ENCODE results near the gene ATXN1. TPM values are rescaled to one million over a fixed set of nuclear protein-coding genes. Genes with fewer than 3 reads are reported as not detected.
"Not testable (repeated sequence)": the region's sequence is repeated elsewhere in the genome, so short reads cannot be mapped to it uniquely, and the experiment has no call there.

ATXN1 gene
- total RNA-seq, 1 donor, result 45.3 TPM

GRCh38 chr6:16706029-16706428 lies 55.2 kb downstream of the ATXN1 start:
- H3K4me3 ChIP-seq (ENCODE audit: low read depth, low read length), result no peak overlapping the region
- no peak for DNase-seq (ENCODE audit: low read depth)
- TF ChIP-seq CTCF (IDR thresholded peaks at IDR 0.05; ENCODE audit: insufficient read depth, low read depth, low read length), result no peak

DNA sequence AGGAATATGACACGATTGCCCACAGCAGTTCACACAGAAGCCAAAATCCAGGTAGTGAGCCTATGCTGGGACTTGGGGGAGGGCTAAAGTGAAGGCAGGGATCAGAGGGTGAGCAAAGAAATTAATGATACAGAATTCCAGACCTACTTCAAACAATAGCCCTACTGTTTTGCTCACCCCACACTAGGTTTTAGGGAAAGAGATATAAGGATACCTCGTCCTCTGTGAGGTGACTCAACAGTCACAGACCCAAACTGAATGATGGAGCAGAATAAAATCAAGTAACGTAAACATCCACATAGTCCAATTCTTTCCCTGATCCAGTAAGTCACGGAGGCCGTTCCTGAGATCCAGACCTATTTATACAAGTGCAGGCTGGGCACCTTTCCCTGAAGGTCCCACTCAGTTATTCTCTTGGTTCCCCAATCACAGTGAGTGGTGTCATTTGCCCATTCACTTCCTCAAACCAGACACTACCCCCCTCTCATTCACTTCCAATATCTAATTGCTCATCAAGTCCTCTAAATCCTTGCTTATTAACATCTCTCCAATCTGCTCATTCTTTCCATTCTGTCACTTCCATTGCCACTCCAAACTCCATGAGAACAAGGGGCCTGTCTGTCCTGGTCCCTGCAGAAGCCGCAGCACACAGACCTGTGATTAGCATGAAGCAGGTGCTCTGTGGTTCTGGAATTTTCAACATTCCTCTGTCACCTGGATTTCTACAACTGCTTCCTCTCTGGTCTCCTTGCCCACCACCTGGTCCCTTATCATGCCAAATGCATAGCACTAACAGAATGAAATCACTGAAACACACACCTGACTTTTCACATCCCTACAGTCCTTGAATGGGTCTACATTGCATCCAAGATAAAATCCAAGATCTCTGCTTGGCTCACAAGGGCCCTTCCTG lies 55.9 kb downstream of the ATXN1 start:
- TF ChIP-seq CTCF (IDR thresholded peaks at IDR 0.05; ENCODE audit: insufficient read depth, low read depth, low read length), result no peak
- DNase-seq (ENCODE audit: low read depth), result no peak
- no peak overlapping the region for H3K4me3 ChIP-seq (ENCODE audit: low read depth, low read length)

GRCh38 chr6:16704401-16705045 lies 56.7 kb downstream of the ATXN1 start:
- peak overlapping the region; percentile 29 for H3K4me3 ChIP-seq (ENCODE audit: low read depth, low read length)
- DNase-seq (ENCODE audit: low read depth), result peak; percentile 60
- no peak for TF ChIP-seq CTCF (IDR thresholded peaks at IDR 0.05; ENCODE audit: insufficient read depth, low read depth, low read length)

GRCh38 chr6:16702627-16703378 lies 58.5 kb downstream of the ATXN1 start:
- not testable (repeated sequence) for DNase-seq (ENCODE audit: low read depth); H3K4me3 ChIP-seq (ENCODE audit: low read depth, low read length)

DNA sequence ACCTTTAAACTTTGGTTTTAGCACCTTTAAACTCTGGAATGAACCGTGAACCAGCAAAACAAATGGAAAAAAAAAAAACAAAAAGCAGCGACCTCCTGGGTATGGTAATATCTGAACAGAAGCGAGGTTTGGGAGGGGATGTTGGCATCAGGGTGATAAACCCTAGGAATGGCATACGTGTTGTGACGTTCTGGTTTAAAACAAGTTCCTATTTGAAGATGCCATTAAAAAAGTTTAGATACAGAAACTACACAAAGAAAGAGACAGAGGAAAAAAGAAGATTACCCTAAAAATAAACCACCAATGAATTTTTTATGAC lies 60.4 kb downstream of the ATXN1 start:
- peak overlapping the region; percentile 42 for H3K4me3 ChIP-seq (ENCODE audit: low read depth, low read length)
- no peak for DNase-seq (ENCODE audit: low read depth)
- no peak for TF ChIP-seq CTCF (IDR thresholded peaks at IDR 0.05; ENCODE audit: insufficient read depth, low read depth, low read length)

- H3K4me3 ChIP-seq (ENCODE audit: low read depth, low read length), result peak overlapping the region; percentile 42
- no peak for DNase-seq (ENCODE audit: low read depth)
- no peak for TF ChIP-seq CTCF (IDR thresholded peaks at IDR 0.05; ENCODE audit: insufficient read depth, low read depth, low read length)
Measured at GRCh38 chr6:16700202-16700915, 60.9 kb downstream of the ATXN1 start.
